OCI-LY1 (cell line): ENCODE data around the gene MIER1.

Source experiments
- H2AFZ ChIP-seq: fragments of 200-600 bp; sonication (generic), shearing (Covaris generic); 2 replicates; pipeline ENCODE4 v1.6.0; 2014; ENCODE audit warnings: antibody characterized with exemption, mild to moderate bottlenecking, low read length
- H3F3A ChIP-seq: fragments of 200-600 bp; sonication (generic), shearing (Covaris generic); 2 replicates; pipeline ENCODE4 v1.6.0; 2014; ENCODE audit warnings: mild to moderate bottlenecking, antibody characterized with exemption, low read length, moderate library complexity; ENCODE audit not compliant: insufficient read depth
- H3K27ac ChIP-seq: fragments of 200-600 bp; sonication (generic); 2 replicates; pipeline ENCODE4 v1.5.1; 2014; ENCODE audit warnings: low read length, mixed run types, mild to moderate bottlenecking, low read depth; ENCODE audit not compliant: poor library complexity, severe bottlenecking
- H3K27me3 ChIP-seq: fragments of 200-600 bp; sonication (generic); 2 replicates; pipeline ENCODE4 v1.6.0; 2014; ENCODE audit warnings: antibody characterized with exemption, mild to moderate bottlenecking, low read length, moderate library complexity; ENCODE audit not compliant: insufficient read depth
- H3K36me3 ChIP-seq: fragments of 200-600 bp; sonication (generic); 2 replicates; pipeline ENCODE4 v1.6.1; 2014; ENCODE audit warnings: mild to moderate bottlenecking, antibody characterized with exemption, low read length, moderate library complexity, mixed read lengths; ENCODE audit not compliant: insufficient read depth
- H3K4me1 ChIP-seq: fragments of 200-600 bp; sonication (generic); 2 replicates; pipeline ENCODE4 v1.5.1; 2014; ENCODE audit warnings: mild to moderate bottlenecking, low read length, moderate library complexity; ENCODE audit not compliant: insufficient read depth, severe bottlenecking
- H3K4me2 ChIP-seq: fragments of 200-600 bp; sonication (generic), shearing (Covaris generic); 2 replicates; pipeline ENCODE4 v1.6.1; 2014; ENCODE audit warnings: low read length
- H3K4me3 ChIP-seq: fragments of 200-600 bp; sonication (generic); 2 replicates; pipeline ENCODE4 v1.5.1; 2014; ENCODE audit warnings: low read length, low read depth, mild to moderate bottlenecking, mixed read lengths; ENCODE audit not compliant: poor library complexity, severe bottlenecking
- H3K79me2 ChIP-seq: fragments of 200-600 bp; shearing (Covaris generic); 2 replicates; pipeline ENCODE4 v1.6.1; 2016; ENCODE audit warnings: mixed run types, low read length, mixed read lengths; ENCODE audit not compliant: insufficient read depth
- H3K9ac ChIP-seq: fragments of 200-600 bp; sonication (generic), shearing (Covaris generic); 2 replicates; pipeline ENCODE4 v1.6.1; 2014; ENCODE audit warnings: mild to moderate bottlenecking, low read length, mixed read lengths
- H3K9me2 ChIP-seq: fragments of 200-600 bp; sonication (generic), shearing (Covaris generic); 2 replicates; pipeline ENCODE4 v1.6.1; 2014; ENCODE audit warnings: low read depth, mild to moderate bottlenecking, low read length, mixed read lengths
- H3K9me3 ChIP-seq: fragments of 200-600 bp; shearing (Covaris generic); 2 replicates; pipeline ENCODE4 v1.6.1; 2014; ENCODE audit warnings: low read length, mixed read lengths
- H4K20me1 ChIP-seq: fragments of 200-600 bp; sonication (generic), shearing (Covaris generic); 2 replicates; pipeline ENCODE4 v1.6.0; 2016; ENCODE audit warnings: mild to moderate bottlenecking, low read length; ENCODE audit not compliant: insufficient read depth
- CTCF ChIP-seq: fragments of 200-600 bp; sonication (generic), shearing (Covaris generic); IDR thresholded peaks from 2 replicates; pipeline ENCODE4 v1.5.1; 2017; ENCODE audit warnings: mild to moderate bottlenecking, antibody characterized with exemption, low read length, moderate library complexity, mixed read lengths
- EZH2 ChIP-seq: fragments of 200-600 bp; sonication (generic), shearing (Covaris generic); IDR thresholded peaks from 2 replicates; pipeline ENCODE4 v1.8.0; 2017; ENCODE audit warnings: borderline replicate concordance, mixed run types, mild to moderate bottlenecking, antibody characterized with exemption, low read length, moderate library complexity, mixed read lengths

Gene MIER1

DNA sequence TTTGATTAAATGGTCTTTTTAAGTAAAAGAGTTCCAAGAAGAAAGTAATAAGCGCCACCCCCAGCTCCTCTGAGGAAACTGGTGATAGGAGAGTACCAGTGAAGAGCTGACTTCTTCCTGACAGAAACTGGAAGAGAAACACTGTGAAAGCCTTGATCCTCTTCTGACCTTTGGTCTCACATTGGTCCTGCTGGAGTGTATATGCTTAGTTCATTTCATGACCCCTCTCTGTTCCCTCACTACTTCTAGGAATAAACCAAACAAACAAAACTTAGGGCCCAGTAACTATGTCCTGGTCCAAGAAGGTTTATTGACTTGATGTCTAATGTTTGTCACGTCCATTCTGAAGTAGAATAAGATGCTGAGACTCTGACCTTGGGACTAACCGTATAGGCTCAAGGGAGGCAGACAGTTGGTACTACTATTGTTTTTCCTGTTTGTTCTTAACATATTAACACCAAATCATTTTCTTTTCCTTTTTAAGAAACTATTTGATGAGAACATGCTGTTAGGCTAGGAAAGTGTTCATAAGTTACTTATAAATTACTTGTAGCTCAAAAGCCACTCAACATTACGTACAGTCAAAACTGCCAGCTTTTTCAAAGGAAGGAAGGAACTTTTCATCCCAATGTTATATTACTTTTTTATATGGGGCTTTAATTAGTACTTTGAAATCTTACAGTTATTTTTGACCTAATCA is 57.9 kb downstream of the MIER1 start:
- TF ChIP-seq EZH2 (no peak), CTCF (no peak)
- Histone ChIP-seq H3K4me2 (no peak overlapping the region), H3K4me1 (peaks cover 20% of the 10 kb centered on the region)

GRCh38 chr1:66984491-66984890 is 59.7 kb downstream of the MIER1 start:
- H3K9ac ChIP-seq: no peak overlapping the region
- no peaks in the 10 kb centered on the region for H3F3A ChIP-seq
- H3K36me3 ChIP-seq: peaks cover 88% of the 10 kb centered on the region
- H3K27ac ChIP-seq: no peak overlapping the region
- H3K79me2 ChIP-seq: no peaks in the 10 kb centered on the region
- TF ChIP-seq CTCF (no peak), EZH2 (no peak)
- H3K27me3 ChIP-seq: no peaks in the 10 kb centered on the region
- H3K4me2 ChIP-seq: no peak overlapping the region
- no peaks in the 10 kb centered on the region for H4K20me1 ChIP-seq
- H2AFZ ChIP-seq: no peak overlapping the region
- H3K9me2 ChIP-seq: no peaks in the 10 kb centered on the region
- H3K4me3 ChIP-seq: no peak overlapping the region
- no peaks in the 10 kb centered on the region for H3K9me3 ChIP-seq
- peaks cover 20% of the 10 kb centered on the region for H3K4me1 ChIP-seq

More for the DNA sequence above, 57.9 kb downstream of the MIER1 start:
- Histone ChIP-seq H3F3A (no peaks in the 10 kb centered on the region), H2AFZ (no peak overlapping the region), H3K79me2 (no peaks in the 10 kb centered on the region), H3K4me3 (no peak overlapping the region), H3K9ac (no peak overlapping the region), H3K27me3 (no peaks in the 10 kb centered on the region), H3K9me2 (no peaks in the 10 kb centered on the region), H3K9me3 (no peaks in the 10 kb centered on the region), H4K20me1 (no peaks in the 10 kb centered on the region), H3K27ac (no peak overlapping the region), H3K36me3 (peaks cover 89% of the 10 kb centered on the region)

- H3K79me2 ChIP-seq: no peaks in the 10 kb centered on the region
- no peaks in the 10 kb centered on the region for H3K27me3 ChIP-seq
- H3K4me3 ChIP-seq: no peak overlapping the region
- H3K9me3 ChIP-seq: no peaks in the 10 kb centered on the region
- no peak overlapping the region for H2AFZ ChIP-seq
- H3K36me3 ChIP-seq: peaks cover 84% of the 10 kb centered on the region
- H3K9ac ChIP-seq: no peak overlapping the region
- no peak overlapping the region for H3K4me2 ChIP-seq
- no peaks in the 10 kb centered on the region for H3F3A ChIP-seq
- H4K20me1 ChIP-seq: no peaks in the 10 kb centered on the region
- H3K4me1 ChIP-seq: peaks cover 18% of the 10 kb centered on the region
- no peaks in the 10 kb centered on the region for H3K9me2 ChIP-seq
- H3K27ac ChIP-seq: no peak overlapping the region
- TF ChIP-seq EZH2 (no peak), CTCF (no peak)
Observed at GRCh38 chr1:66985835-66986234, 61.0 kb downstream of the MIER1 start.
